PFSK-1 (cell line): ENCODE results near the gene HGF.

Experiments used
- POLR2AphosphoS5 ChIP-seq: IDR thresholded peaks from 2 replicates; pipeline ENCODE4 v1.6.1; 2012; ENCODE audit warnings: low read depth, mild to moderate bottlenecking, control low read depth, low read length, moderate library complexity
- TF ChIP-seq, protein P1 (sequence below), 2 experiments: IDR thresholded peaks; 2 replicates each; pipeline versions ENCODE4 v1.6.1 to v1.8.0; 2011 to 2012; ENCODE audit warnings: low read depth in 2 of 2, low read length in 2 of 2, control low read depth in 1 of 2, inconsistent platforms in 1 of 2, mild to moderate bottlenecking in 1 of 2, moderate library complexity in 1 of 2; ENCODE audit not compliant: insufficient read depth in 1 of 2

DNA sequence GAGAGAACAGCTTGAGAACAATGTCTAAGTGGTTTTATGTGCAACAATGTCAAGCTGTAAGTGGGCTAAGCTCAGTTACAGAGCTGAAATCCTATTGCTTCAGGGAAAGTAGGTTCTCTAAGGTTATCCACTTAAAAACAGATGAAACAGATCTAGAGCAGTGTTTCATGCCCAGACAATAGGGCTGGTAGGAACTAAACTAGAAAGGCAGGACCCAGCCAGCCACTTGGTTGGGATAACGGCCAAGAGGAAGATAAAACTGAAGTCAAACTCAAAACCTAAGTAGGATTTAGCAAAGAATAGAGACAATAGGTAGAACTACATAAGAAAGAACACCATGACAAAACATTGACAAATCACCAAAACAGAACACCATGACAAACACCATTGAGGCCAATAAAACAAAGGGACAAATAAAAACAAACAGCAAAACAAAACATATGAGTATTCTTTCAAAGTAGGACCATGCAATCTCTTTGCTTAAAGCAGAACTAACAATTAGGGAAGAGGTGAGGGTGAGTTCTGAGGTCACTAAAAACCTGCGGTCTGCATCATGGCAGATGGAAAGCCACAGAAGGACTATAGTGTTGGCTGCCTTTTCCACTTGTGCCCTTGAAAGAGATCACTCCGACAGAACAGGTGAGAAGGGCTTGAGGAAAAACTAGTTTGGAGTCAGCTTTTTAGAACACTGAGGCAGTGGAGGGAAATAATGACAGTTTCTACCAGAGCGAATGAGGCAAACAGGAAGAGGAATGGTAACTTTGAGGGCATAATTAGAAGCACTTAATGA, 81.0 kb downstream of the HGF start:
- no peak for TF ChIP-seq POLR2AphosphoS5
- TF ChIP-seq, protein P1, sequence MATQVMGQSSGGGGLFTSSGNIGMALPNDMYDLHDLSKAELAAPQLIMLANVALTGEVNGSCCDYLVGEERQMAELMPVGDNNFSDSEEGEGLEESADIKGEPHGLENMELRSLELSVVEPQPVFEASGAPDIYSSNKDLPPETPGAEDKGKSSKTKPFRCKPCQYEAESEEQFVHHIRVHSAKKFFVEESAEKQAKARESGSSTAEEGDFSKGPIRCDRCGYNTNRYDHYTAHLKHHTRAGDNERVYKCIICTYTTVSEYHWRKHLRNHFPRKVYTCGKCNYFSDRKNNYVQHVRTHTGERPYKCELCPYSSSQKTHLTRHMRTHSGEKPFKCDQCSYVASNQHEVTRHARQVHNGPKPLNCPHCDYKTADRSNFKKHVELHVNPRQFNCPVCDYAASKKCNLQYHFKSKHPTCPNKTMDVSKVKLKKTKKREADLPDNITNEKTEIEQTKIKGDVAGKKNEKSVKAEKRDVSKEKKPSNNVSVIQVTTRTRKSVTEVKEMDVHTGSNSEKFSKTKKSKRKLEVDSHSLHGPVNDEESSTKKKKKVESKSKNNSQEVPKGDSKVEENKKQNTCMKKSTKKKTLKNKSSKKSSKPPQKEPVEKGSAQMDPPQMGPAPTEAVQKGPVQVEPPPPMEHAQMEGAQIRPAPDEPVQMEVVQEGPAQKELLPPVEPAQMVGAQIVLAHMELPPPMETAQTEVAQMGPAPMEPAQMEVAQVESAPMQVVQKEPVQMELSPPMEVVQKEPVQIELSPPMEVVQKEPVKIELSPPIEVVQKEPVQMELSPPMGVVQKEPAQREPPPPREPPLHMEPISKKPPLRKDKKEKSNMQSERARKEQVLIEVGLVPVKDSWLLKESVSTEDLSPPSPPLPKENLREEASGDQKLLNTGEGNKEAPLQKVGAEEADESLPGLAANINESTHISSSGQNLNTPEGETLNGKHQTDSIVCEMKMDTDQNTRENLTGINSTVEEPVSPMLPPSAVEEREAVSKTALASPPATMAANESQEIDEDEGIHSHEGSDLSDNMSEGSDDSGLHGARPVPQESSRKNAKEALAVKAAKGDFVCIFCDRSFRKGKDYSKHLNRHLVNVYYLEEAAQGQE (IDR thresholded peaks at IDR 0.05; ENCODE audit: insufficient read depth in 1 of 2, low read depth in 2 of 2, low read length in 2 of 2), result no peak
